ENCODE measurements around the gene GMEB2.
"Not testable (repeated sequence)": the region's sequence is repeated elsewhere in the genome, so short reads cannot be mapped to it uniquely, and the experiment has no call there.

GMEB2 gene

GRCh38 chr20:63564036-63564810 lies 62.7 kb downstream of the GMEB2 start:
- no peaks in the 10 kb centered on the region for H3K4me1 ChIP-seq (ENCODE audit: control insufficient read depth, insufficient read depth, low read length)
- H3K36me3 ChIP-seq (ENCODE audit: control insufficient read depth, insufficient read depth, low read length, severe bottlenecking), result peaks cover 7% of the 10 kb centered on the region
- no peak for DNase-seq (ENCODE audit: low read depth)
- no peaks in the 10 kb centered on the region for H3K9me3 ChIP-seq (ENCODE audit: control insufficient read depth, low read length)
- no peaks in the 10 kb centered on the region for H3K27me3 ChIP-seq (replicated peaks; ENCODE audit: control insufficient read depth, insufficient read depth, low read length)
- no peak overlapping the region for H3K4me3 ChIP-seq (ENCODE audit: low read length)
- H3K9ac ChIP-seq (ENCODE audit: low read length), result no peak overlapping the region

- H3K9me3 ChIP-seq (ENCODE audit: control insufficient read depth, low read length), result no peaks in the 10 kb centered on the region
- H3K27me3 ChIP-seq (replicated peaks; ENCODE audit: control insufficient read depth, insufficient read depth, low read length), result no peaks in the 10 kb centered on the region
- H3K9ac ChIP-seq (ENCODE audit: low read length), result no peak overlapping the region
- no peak overlapping the region for H3K4me3 ChIP-seq (ENCODE audit: low read length)
- H3K36me3 ChIP-seq (ENCODE audit: control insufficient read depth, insufficient read depth, low read length, severe bottlenecking), result peaks cover 7% of the 10 kb centered on the region
- DNase-seq (ENCODE audit: low read depth), result no peak
- no peaks in the 10 kb centered on the region for H3K4me1 ChIP-seq (ENCODE audit: control insufficient read depth, insufficient read depth, low read length)
Observed at GRCh38 chr20:63563225-63563935, 63.5 kb downstream of the GMEB2 start.

- Histone ChIP-seq H3K4me1 (ENCODE audit: control insufficient read depth, insufficient read depth, low read length) (no peaks in the 10 kb centered on the region), H3K36me3 (ENCODE audit: control insufficient read depth, insufficient read depth, low read length, severe bottlenecking) (peaks cover 7% of the 10 kb centered on the region), H3K9ac (ENCODE audit: low read length) (no peak overlapping the region), H3K4me3 (ENCODE audit: low read length) (no peak overlapping the region), H3K27me3 (replicated peaks; ENCODE audit: control insufficient read depth, insufficient read depth, low read length) (no peaks in the 10 kb centered on the region), H3K9me3 (ENCODE audit: control insufficient read depth, low read length) (no peaks in the 10 kb centered on the region)
- DNase-seq (ENCODE audit: low read depth), result no peak
Observed at GRCh38 chr20:63562461-63563224, 64.3 kb downstream of the GMEB2 start.

- no peaks in the 10 kb centered on the region for H3K27me3 ChIP-seq (replicated peaks; ENCODE audit: control insufficient read depth, insufficient read depth, low read length)
- H3K9ac ChIP-seq (ENCODE audit: low read length), result no peak overlapping the region
- no peak overlapping the region for H3K4me3 ChIP-seq (ENCODE audit: low read length)
- no peaks in the 10 kb centered on the region for H3K9me3 ChIP-seq (ENCODE audit: control insufficient read depth, low read length)
- H3K4me1 ChIP-seq (ENCODE audit: control insufficient read depth, insufficient read depth, low read length), result no peaks in the 10 kb centered on the region
- peaks cover 7% of the 10 kb centered on the region for H3K36me3 ChIP-seq (ENCODE audit: control insufficient read depth, insufficient read depth, low read length, severe bottlenecking)
- DNase-seq (ENCODE audit: low read depth), result no peak
Observed at GRCh38 chr20:63561624-63562396, 65.1 kb downstream of the GMEB2 start.

GRCh38 chr20:63560856-63561609 lies 65.9 kb downstream of the GMEB2 start:
- Histone ChIP-seq H3K27me3 (replicated peaks; ENCODE audit: control insufficient read depth, insufficient read depth, low read length) (no peaks in the 10 kb centered on the region), H3K4me1 (ENCODE audit: control insufficient read depth, insufficient read depth, low read length) (no peaks in the 10 kb centered on the region), H3K9me3 (ENCODE audit: control insufficient read depth, low read length) (no peaks in the 10 kb centered on the region), H3K36me3 (ENCODE audit: control insufficient read depth, insufficient read depth, low read length, severe bottlenecking) (peaks cover 7% of the 10 kb centered on the region), H3K9ac (ENCODE audit: low read length) (no peak overlapping the region), H3K4me3 (ENCODE audit: low read length) (no peak overlapping the region)
- DNase-seq (ENCODE audit: low read depth), result no peak

- H3K9me3 ChIP-seq (ENCODE audit: control insufficient read depth, low read length), result no peaks in the 10 kb centered on the region
- H3K27me3 ChIP-seq (replicated peaks; ENCODE audit: control insufficient read depth, insufficient read depth, low read length), result no peaks in the 10 kb centered on the region
- no peak overlapping the region for H3K9ac ChIP-seq (ENCODE audit: low read length)
Observed at GRCh38 chr20:63560333-63560805, 66.5 kb downstream of the GMEB2 start.

GRCh38 chr20:63559485-63560332 lies 67.2 kb downstream of the GMEB2 start:
- H3K36me3 ChIP-seq (ENCODE audit: control insufficient read depth, insufficient read depth, low read length, severe bottlenecking); H3K9me3 ChIP-seq (ENCODE audit: control insufficient read depth, low read length); DNase-seq (ENCODE audit: low read depth); H3K4me1 ChIP-seq (ENCODE audit: control insufficient read depth, insufficient read depth, low read length); H3K27me3 ChIP-seq (replicated peaks; ENCODE audit: control insufficient read depth, insufficient read depth, low read length); H3K9ac ChIP-seq (ENCODE audit: low read length); H3K4me3 ChIP-seq (ENCODE audit: low read length): not testable (repeated sequence)

More at GRCh38 chr20:63560333-63560805, 66.5 kb downstream of the GMEB2 start:
- no peak overlapping the region for H3K4me3 ChIP-seq (ENCODE audit: low read length)
- peaks cover 7% of the 10 kb centered on the region for H3K36me3 ChIP-seq (ENCODE audit: control insufficient read depth, insufficient read depth, low read length, severe bottlenecking)
- no peak for DNase-seq (ENCODE audit: low read depth)
- no peaks in the 10 kb centered on the region for H3K4me1 ChIP-seq (ENCODE audit: control insufficient read depth, insufficient read depth, low read length)

GRCh38 chr20:63558804-63559484 lies 68.0 kb downstream of the GMEB2 start:
- H3K36me3 ChIP-seq (ENCODE audit: control insufficient read depth, insufficient read depth, low read length, severe bottlenecking), result peaks cover 7% of the 10 kb centered on the region
- H3K9me3 ChIP-seq (ENCODE audit: control insufficient read depth, low read length), result no peaks in the 10 kb centered on the region
- no peak overlapping the region for H3K9ac ChIP-seq (ENCODE audit: low read length)
- DNase-seq (ENCODE audit: low read depth), result no peak
- no peak overlapping the region for H3K4me3 ChIP-seq (ENCODE audit: low read length)
- no peaks in the 10 kb centered on the region for H3K27me3 ChIP-seq (replicated peaks; ENCODE audit: control insufficient read depth, insufficient read depth, low read length)
- no peaks in the 10 kb centered on the region for H3K4me1 ChIP-seq (ENCODE audit: control insufficient read depth, insufficient read depth, low read length)

- no peaks in the 10 kb centered on the region for H3K4me1 ChIP-seq (ENCODE audit: control insufficient read depth, insufficient read depth, low read length)
- no peak for DNase-seq (ENCODE audit: low read depth)
Observed at GRCh38 chr20:63557481-63557891, 69.4 kb downstream of the GMEB2 start.

More at GRCh38 chr20:63557481-63557891, 69.4 kb downstream of the GMEB2 start:
- Histone ChIP-seq H3K27me3 (replicated peaks; ENCODE audit: control insufficient read depth, insufficient read depth, low read length) (no peaks in the 10 kb centered on the region), H3K4me3 (ENCODE audit: low read length) (no peak overlapping the region), H3K36me3 (ENCODE audit: control insufficient read depth, insufficient read depth, low read length, severe bottlenecking) (peaks cover 7% of the 10 kb centered on the region), H3K9me3 (ENCODE audit: control insufficient read depth, low read length) (no peaks in the 10 kb centered on the region), H3K9ac (ENCODE audit: low read length) (no peak overlapping the region)

Data from adipocyte (in vitro differentiated cells).